ENCODE measurements around the gene ARHGAP4.

Gene ARHGAP4

DNA sequence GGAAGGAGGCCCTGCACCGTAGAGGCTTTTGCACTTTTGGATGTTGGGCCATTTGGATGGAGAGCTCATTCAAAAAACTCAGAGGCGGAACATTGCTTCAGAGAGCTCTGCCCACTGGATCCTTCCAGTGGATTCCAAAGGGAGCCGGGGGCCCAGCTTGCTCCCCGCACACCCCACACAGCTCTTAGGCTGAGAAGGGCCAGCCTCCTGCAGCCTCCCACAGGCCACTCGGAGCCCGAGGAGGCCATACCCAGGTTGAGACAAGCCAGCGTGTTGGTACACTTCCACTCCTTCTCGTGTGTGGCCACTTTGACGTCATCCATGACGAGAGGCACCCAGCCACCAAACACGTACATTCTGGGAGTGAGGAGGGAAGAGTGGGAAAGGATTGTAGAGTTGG lies 35.2 kb upstream of the ARHGAP4 start:
- no peak for DNase-seq

GRCh38 chrX:153960786-153961185 lies 34.7 kb upstream of the ARHGAP4 start:
- DNase-seq, result no peak

- no peak for DNase-seq
These were observed 34.0 kb upstream of the ARHGAP4 start for GRCh38 chrX:153960077-153960476.

DNA sequence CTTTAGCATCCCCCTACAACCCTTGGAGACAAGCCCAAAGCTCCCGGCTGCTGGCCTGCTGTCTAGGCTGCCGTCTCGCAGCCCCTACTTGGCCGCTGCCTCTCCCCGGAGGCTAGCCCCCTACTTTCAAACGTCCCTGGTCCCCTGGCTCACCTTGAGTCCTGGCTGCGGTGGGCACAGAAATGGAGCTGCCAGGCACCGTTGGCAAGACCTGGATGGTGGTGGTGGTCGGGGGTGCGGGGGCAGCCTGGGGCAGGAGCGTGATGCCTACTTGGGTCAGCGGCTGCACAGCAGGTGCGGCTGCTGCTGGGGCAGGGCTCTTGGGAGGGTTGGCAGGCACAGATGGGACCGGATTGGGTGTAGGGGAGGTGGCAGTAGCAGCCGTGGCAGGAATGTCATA lies 33.6 kb upstream of the ARHGAP4 start:
- DNase-seq, result no peak

- DNase-seq, result no peak
These were observed 32.5 kb upstream of the ARHGAP4 start for GRCh38 chrX:153958605-153959004.

GRCh38 chrX:153957224-153957623 lies 31.2 kb upstream of the ARHGAP4 start:
- no peak for DNase-seq

DNA sequence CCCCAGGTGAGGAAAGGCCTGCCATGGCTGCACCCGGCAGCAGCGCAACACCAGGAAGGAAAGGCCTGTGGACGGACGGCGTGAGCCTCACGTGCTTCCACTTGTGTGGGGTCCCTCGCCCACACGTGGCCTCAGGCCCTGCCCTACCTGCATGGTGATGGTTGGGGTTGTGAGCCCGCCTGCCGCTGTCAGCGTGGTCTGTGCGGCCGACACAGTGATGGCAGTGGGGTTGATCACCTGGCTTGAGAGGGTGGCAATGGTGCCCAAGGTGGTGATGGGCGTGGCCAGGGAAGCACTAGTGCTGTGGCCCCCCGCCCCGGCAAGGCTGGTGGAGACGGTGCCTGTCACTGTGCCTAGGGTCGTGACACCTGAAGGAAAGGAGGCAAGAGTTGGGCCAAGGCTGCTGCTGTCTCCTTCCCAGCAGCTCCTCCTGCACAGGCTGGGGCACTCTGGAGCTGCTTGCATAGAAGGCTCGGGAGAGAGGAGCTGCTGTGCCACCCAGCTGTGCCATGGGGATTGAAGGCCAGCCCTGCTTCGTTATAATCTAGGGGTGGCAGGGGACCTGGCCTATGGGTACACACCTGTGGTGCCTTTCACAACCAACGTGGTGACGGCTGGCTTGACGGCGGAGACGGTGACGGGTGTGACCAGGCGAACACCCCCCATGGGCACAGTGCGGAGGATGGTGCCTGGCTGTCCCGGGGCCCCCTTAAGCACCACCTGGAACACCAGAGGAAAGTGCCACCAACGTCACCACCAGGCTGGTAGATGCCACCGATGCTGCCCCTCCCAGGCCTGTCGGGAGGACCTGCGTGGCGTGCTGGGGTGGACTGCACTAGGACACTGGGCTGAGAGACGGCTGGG lies 30.2 kb upstream of the ARHGAP4 start:
- DNase-seq, result no peak

DNA sequence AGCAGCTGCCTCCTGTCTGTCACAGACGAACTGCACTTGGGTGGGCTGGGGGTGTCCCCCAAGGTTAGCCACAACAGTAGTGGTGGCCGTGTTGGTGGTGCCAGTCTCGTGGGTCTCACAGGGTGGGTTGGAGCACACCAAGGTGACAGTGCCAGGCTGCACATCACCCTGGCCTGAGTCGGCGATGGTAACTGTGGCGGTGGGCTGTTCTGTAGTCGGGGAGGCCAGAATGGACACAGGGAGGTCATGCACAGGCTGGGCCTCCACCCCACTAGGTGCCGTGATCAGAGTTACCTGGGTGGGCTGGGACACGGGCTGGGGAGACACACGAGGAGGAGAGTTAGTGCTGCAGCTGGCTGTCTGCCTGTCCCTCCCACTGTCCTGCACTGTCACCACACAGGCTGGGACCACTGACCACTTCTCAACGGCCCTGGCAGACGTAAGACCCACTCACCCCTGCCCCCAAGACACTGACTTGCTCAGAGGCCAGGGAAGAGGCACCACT lies 29.2 kb upstream of the ARHGAP4 start:
- no peak for DNase-seq

DNA sequence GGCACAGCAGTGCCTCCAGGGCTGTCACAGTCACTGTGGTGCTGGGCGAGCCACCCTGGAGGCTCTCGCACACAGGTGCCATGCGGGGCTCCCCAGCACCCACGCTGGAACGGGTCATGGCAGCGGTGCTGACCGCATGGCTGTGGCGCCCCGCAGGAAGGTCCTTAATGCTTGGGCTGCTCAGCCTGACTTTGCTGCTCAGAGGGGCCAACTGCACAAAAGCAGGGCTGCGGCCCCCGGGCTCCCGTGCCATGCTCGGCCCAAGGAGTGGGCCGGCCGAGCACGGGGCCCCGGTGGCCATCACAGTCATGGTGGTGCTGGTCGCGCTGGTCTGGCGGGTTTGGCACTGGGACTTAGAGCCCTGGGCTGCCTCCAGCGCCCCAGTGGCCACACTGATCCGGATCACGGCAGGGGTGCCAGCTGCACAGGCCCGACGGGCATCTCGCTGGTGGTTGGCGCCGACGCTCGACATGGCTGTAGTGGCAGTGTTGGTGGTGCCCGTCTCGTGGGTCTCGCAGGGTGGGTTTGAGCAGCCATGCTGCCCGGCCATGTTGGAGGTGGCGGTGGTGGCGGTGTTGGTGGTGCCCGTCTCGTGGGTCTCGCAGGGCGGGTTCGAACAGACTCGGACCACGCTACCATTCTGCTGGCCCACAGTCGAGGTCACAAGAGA lies 28.6 kb upstream of the ARHGAP4 start:
- no peak for DNase-seq

- no peak for DNase-seq
These were observed 28.0 kb upstream of the ARHGAP4 start for GRCh38 chrX:153953892-153954557.

DNA sequence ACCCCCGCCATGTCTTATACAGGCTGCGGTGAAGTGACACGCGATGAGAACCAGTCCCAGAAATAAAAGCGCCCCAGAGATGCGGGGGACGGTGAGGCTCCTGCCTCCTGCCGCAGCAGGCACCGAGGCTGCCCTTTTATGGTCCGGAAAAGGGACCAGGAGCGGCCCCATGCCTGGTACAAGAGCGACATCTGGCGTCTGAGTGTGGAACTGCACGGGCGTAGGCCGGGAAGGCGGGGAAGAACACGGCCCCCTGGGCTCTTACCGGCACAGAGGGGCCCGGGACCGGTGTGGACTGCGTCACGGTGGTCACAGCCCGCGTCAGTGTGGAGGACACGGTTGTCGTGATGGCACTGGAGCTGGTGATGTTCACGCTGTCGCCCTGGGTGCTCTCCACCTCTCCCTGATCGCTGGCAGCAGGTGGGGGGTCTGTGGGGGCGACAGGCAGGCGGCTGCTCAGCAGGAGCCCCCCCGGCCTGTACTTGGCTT lies 27.3 kb upstream of the ARHGAP4 start:
- DNase-seq, result peak; percentile 53

DNA sequence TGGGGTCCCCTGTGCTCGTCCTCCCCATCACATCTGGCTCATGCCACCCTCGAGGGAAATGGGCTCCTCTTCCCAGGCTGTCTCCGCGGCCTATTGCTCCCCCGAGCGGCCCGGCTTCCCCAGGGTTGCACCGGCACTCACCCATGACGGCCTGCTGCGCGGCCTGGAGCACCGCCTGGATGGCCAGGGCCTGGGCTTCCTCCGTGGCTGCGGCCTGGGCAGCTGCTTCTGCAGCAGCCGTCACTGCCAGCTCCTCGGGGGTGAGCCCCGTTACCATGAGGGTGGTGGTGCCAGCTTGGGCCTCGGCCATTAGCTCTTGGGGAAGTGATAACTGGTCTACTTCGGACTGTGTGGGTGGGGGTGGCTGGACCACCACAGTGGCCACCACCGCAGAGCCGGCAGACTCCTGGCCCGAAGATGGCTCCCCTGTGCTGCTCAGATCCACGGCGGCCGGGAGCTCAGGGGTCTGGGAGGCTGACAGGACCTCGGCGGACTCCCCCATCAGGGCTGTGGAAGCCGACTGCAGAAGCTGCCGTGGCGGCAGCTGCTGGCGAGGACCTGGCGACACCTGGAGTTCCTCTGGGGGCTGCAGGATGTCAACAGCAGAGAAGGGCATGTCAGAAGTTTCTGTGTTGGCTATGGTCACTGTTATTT lies 26.4 kb upstream of the ARHGAP4 start:
- DNase-seq, result no peak

DNA sequence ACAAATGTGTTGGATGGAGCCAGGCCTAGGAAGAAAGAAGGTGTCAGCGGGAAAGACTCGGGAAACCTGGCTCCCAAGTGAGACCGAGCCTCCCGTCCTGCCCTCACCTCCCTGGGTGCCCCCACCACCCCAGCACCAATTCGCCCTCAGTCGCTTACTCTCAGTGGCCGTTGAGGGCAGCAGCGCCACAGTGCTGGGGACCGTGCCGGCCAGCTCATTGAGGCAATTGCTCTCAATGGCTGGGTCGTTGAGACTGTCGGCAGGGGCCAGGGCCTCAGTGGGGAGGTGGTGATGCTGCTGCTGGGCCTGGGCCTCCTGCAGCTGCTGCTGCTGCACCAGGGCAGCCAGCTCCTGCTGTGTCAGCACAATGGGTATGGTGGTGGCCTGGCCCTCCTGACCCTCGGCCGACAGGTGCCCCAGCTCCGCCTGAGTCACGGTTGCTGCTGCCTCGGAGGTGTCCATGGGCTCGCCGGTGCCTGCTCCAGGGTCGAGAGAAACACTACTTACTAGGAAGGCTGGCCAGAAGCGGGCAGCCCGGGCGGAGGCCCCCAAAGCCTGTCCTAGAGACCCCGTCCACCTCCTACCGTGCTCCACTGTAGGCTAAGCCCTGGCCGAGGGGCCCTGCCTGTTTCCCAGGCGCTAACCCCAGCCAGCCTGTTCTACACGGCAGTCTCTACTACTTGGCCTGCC lies 25.8 kb upstream of the ARHGAP4 start:
- no peak for DNase-seq

DNA sequence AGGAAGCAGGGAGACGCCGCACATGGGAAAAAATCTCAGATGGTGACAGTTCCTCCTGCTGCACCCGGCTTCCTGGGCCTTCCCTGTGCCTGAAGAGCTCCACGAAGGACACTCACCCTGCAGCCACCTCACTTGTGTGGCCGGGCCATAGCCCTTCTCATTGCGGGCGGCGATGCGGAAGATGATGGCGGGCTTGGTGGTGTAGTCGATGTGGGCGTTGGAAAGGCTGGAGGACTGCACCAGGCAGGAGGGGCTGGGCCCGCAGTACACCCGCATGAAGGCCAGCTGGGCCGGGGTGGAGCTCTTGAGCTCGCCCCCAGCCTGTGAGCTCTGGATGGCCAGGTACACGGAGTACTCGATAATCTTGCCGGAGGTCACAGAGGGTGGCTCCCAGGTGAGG lies 24.1 kb upstream of the ARHGAP4 start:
- DNase-seq, result no peak

GRCh38 chrX:153948847-153949805 lies 23.1 kb upstream of the ARHGAP4 start:
- DNase-seq, result no peak

GRCh38 chrX:153948002-153948466 lies 22.0 kb upstream of the ARHGAP4 start:
- no peak for DNase-seq

GRCh38 chrX:153947009-153947769 lies 21.1 kb upstream of the ARHGAP4 start:
- peak; percentile 76 for DNase-seq

GRCh38 chrX:153945956-153946943 lies 20.2 kb upstream of the ARHGAP4 start:
- DNase-seq, result no peak

GRCh38 chrX:153944800-153945150 lies 18.7 kb upstream of the ARHGAP4 start:
- DNase-seq, result no peak
